Erythroblast (primary cell): Measurements from ENCODE around the gene ZNF385B.
"Not testable (repeated sequence)": the region's sequence is repeated elsewhere in the genome, so short reads cannot be mapped to it uniquely, and the experiment has no call there.

Experiments used
- DNase-seq, 2 experiments: peaks; one replicate each; lab custom pipeline; 2025; lab: John Stamatoyannopoulos, UW
- GATA1 ChIP-seq: IDR thresholded peaks from 2 replicates; pipeline ENCODE4 v1.6.1; 2011; ENCODE audit warnings: low read depth, mild to moderate bottlenecking, control low read depth, low read length, moderate library complexity
- POLR2A ChIP-seq: IDR thresholded peaks from 2 replicates; pipeline ENCODE4 v1.6.1; 2011; ENCODE audit warnings: mild to moderate bottlenecking, low read length

Gene ZNF385B

DNA sequence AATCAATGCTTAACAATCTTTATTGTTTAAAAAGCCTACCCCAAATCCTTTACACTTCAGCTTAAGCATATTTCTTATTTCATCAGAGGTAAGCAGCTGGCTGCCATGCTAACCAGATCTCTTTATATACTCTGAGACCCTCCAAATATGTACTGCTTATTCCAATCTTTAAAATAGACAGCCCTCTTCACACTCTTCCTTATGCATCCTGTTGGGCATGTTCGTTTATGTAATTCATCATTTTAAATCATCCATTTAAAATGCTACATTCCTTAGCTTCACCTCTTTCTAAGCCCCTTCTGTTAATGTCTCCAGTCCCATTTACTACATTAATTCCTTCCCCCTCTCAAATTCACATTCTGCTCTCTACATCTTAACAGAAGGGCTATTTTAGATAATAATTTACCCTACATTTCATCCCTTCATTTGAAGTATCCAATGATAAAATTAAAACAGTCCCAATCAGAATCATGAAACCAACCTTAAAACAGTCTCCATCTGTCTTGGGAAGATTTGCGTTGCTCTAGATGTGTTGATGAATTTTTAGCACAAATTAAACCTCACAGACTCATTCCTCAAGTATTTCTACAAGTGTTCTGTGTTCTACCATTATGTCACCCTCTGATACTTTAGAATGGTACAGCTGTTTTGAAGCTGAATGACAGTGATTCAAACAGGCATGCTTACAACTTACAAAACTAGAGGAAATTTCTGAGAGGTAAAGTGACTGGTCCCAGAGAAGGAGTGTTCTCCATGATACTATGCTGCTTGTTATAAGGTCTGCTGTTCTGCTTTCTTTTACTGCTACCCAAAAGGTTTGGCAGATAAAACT lies 59.1 kb downstream of the ZNF385B start:
- no peak for DNase-seq
- TF ChIP-seq GATA1 (no peak), POLR2A (no peak)

DNA sequence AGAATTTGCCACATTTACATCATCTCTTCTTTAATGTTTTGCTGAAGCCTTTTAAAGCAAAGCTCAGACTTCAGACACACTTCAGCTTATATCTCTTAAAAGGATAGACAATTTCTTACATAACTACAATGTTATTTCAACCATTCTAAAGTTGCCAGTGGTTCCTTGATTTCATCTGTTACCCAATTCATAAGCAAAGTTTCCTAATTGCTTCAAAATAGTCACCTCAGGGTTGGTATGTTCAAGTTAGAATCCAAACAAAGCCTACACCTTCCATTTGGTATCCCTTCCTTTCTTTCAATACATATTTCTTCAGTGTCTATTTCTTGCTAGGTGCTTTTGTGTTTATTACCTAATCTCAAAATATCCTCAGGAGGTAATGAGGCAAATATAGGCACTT lies 60.6 kb downstream of the ZNF385B start:
- TF ChIP-seq POLR2A = no peak
- no peak for TF ChIP-seq GATA1
- DNase-seq = no peak

DNA sequence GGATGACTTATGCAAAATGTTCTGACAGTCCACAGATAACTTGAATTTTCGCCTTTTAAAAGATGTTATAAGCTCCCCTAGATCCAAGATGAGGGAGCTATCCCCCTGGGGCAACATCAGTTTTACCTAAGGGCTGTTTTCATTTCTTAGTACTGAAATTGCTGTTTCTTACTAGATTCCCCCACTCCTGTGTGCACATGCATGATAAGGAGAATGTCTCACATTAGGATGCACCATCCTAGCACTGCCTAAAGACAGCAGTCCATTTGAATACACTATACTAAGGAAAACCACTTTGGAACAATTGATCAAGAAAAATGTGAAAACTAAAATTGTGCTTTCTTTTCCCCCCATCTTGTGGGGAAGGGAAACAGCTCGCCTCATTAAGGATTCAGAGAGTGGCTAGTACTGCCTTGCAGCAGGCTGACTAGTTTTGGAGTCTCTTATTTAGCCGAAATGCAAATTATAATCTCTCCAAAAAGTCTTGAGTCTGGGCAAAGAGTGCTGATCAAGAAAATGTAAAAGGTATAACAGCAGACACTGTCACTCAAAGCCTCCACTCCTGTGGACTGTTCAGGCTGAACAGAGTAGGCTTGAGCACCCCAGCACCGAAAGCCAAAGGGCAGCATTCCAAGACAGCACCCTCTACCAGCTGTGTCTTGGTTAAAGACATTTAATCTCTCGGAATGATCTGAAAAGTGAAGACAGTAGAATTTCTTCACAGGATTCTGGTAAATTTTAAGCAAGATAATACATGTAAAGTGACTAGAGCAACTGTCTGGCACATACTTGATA lies 65.0 kb downstream of the ZNF385B start:
- no peak for TF ChIP-seq GATA1
- no peak for TF ChIP-seq POLR2A
- DNase-seq = peak; percentile 60 to 81

DNA sequence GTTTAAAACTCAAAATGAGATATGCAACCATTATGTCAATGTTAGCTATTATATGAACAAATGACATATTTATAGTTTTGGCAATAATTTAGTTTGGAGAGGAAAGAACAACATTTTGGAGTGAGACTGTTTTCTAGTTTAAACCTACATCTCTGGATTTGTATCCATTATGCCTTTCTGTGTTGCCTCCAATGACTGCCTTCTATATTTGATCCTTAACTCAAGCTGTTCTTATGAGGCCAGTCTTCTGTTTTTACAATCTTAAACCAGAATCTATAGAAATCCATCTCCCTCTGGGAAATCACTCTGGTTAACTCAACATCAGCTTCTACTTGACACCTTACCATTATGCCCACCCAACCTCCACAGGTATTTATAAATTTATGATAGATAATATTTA lies 67.5 kb downstream of the ZNF385B start:
- TF ChIP-seq GATA1 (no peak), POLR2A (no peak)
- no peak for DNase-seq

DNA sequence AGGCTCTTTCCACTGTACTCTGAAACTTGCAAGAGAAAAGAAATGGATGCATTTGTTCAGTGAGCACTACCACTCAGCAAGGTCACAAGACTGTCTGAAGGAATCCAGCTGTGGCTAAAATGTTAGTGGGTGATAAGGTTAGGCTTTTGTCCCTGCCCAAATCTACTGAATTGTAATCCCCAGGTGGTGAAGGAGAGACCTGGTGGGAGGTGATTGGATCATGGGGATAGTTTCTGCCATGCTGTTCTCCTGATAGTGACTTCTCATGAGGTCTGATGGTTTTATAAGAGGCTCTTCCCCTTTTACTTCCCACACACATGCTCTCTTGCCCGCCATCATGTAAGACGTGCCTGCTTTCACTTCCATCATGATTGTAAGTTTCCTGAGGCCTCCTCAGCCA lies 68.2 kb downstream of the ZNF385B start:
- peak; percentile 11 to 76 for DNase-seq
- TF ChIP-seq GATA1 = no peak
- no peak for TF ChIP-seq POLR2A

DNA sequence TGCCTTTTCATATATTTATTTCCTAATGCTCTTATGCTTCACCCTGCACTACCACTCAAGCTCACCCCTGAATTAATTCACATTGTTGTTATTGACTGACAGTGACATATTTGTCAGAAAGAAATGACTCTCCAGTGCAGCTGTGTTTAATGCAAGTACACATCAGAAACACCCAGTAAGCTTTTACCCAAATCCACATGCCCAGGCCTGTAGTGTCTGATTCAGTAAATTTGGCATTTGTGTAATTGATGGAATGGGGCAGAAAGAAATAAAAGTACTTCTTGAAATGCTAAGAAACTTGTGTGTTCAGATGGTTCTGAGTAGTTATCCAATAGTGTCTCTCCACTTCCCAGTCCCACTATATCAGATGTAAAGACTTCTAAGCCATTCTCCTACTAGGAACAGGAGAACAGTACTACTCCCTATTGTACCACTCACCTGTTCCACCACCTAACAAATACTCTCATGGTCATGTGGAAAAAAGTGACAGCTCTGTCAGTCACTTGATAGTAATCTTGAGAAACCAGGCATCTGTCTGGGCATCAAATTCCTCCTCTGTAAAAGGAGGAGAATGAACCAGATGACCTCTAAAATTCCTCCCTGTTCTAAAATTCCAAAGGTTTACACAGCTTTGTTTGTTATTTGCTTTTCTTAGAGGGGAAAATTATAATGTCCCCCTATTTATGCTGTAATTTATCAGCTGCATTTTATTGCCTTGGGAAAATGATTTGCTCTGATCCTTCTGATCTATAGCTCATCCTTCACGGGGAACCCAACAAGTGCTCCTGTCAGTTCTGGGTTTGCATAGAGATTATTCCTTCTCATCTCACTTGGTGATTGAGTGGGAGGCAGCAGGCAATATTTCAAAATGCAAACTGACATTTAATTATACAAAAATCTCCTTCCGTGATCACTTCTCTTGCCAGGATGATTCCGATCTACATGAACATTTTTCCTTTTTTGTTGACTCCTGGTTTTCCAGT lies 70.9 kb downstream of the ZNF385B start:
- TF ChIP-seq GATA1 = no peak
- no peak for TF ChIP-seq POLR2A
- DNase-seq = no peak

DNA sequence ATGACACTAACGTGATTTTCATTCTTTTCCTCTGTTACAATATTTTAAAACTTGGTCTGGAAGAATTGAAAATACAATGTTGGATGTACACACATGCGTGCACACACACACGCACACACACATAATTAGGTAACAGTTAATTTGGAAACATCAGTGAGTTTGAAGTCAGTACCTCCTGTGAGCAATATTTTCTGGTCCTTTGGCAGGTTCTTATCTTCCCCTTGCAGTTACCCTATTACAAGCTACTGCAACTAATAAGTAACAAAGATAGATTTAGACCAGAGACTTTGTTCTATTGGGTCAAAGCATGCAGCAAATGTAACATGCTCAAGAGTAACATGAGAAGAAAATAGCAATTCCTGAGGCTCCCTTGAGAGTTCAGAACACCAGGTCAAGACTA lies 73.3 kb downstream of the ZNF385B start:
- TF ChIP-seq GATA1 (no peak), POLR2A (no peak)
- peak; percentile 76 to 90 for DNase-seq

DNA sequence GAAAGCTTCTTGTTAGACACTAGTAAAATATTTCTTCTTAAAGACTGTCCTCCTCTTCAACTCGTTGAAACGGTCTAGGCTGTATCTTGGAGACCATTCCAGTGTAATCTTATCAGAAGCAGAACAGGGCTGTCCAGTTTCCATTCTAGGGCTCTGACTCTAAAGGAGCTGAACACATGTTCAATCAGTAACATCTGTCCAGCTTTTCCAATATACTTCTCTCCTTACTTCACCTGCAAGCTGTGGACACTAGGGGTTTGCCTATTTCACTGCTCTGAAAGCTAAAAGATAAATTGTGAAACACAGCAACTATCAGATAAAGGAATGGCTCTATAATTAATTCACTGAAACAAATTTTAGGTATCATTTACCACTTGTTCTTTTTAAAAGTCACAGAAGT lies 73.8 kb downstream of the ZNF385B start:
- DNase-seq = peak; percentile 83 to 95
- TF ChIP-seq GATA1 = peak; percentile 12
- TF ChIP-seq POLR2A = no peak

DNA sequence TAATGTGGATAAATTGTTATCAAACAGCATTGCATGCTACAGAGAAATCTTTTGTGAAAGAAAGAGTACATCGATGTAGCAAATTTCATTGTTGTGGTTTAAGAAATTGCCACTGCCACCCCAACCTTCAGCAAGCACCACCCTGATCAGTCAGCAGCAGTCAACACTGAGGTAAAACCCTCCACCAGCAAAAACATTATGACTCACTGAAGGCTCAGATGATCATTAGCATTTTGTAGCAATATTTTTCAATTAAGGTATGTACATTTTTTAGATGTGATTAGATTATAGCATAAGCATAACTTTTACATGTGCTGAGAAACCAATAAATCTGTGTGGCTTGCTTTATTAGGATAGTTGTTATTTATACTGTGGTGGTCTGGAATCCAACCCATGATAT lies 75.5 kb downstream of the ZNF385B start:
- TF ChIP-seq POLR2A = no peak
- DNase-seq = peak in 1 of 2 experiments; percentile 4

DNA sequence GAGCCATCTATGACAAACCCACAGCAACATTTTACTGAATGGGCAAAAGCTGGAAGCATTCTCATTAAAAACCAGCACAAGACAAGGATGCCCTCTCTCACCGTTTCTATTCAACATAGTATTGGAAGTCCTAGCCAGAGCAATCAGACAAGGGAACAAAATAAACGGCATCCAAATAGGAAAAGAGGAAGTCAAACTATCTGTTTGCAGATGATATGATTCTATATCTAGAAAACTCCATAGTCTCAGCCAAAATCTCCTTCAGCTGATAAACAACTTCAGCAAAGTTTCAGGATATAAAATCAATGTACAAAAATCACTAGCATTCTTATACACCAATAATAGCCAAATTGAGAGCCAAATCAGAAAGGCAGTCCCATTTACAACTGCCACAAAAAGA lies 79.1 kb downstream of the ZNF385B start:
- DNase-seq = not testable (repeated sequence)

DNA sequence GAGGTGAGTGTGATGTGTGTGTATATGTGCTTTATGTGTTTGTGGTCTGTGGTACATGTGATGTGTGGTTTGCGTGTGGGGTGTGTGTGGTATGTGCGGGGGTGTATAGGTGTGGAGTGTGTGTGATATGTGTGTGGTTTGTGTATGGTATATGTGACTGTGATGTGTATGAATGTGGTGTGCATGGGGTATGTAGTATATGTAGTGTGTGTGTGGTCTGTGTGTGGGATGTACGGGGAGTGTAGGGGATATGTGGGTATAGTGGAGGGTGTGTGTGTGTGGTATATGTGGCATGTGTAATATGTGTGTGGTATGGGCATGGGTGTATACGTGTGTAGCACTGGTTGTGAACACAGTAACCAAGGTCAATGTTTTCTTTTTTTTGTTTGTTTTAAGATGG lies 87.4 kb downstream of the ZNF385B start:
- TF ChIP-seq POLR2A (no peak), GATA1 (no peak)
- no peak for DNase-seq

DNA sequence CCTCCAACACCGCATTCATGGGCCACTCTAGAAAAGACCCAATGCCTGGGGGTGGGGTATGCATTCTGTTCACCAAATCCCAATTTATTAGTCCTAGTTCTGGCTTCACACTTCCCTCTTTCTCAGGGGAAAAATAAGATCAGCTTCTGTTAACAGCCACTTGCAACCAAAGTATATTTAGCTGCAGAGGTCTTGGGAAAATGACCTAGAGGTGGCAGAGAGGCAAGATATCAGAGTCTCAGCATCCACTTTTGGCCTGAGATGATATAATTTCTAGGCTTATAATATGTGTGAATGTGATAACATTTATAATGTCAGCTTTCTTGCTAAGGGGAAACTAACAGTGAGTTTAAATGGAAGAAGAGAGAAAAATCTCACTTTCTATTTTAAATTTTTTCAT lies 89.1 kb downstream of the ZNF385B start:
- peak in 1 of 2 experiments; percentile 18 for DNase-seq
- no peak for TF ChIP-seq POLR2A
- TF ChIP-seq GATA1 = no peak

DNA sequence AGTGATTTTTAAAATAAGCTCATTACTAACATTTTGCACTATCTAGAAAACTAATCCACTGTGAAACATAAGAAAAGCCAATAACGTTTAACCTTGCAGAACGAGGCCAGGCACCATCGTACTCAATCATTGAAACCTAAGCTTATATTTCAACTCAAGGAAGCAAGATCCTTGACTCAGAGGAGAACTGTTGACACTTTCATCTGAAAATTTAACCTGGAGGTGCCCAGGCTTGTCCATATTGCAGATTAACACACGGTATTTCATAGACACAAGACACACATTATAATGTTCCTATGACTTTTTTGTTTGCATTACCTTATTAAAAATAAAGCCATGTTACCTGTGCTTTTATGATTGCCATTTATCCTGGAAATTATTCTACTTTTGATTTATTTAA lies 89.6 kb downstream of the ZNF385B start:
- TF ChIP-seq POLR2A (no peak), GATA1 (no peak)
- DNase-seq = no peak

DNA sequence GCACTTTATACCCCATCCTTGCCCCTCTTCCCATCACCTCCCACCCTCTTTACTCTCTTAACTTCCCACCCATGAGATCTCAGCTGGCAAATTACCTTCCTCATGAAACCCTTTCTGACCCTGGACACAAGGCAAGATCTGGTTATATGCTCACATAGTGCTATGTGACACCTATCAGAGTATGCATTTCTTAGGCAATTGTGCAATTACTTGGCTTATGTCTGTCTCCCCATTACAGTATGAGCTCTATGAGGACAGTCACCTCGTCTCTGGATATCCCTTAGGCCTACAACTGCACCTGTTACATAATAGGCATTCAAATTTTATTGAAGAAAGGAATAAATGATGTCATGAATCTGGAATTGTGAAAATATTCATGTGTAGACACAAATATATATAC lies 91.4 kb downstream of the ZNF385B start:
- TF ChIP-seq POLR2A (no peak), GATA1 (no peak)
- no peak for DNase-seq
